SJSA1 (cell line): ENCODE measurements around the gene RPAP2. TPM values are rescaled to one million over a fixed set of nuclear protein-coding genes. Genes with fewer than 3 reads are reported as not detected.

Experiments
- total RNA-seq: library from RNA; depleted of rRNA; stranded (reverse); fragments of >200 nt; shearing (Covaris generic); gene quantifications from 2 replicates; pipeline ENCODE4 v1.2.3, GENCODE V29; 2014; rRNA removed

Gene RPAP2
- total RNA-seq, 1 experiment from 2014 or later = 19.1 TPM

Other genes starting within 250 kb of the RPAP2 start
- not detected in 2 replicates for gene SETSIP, start 223.6 kb upstream of the RPAP2 start, total RNA-seq
- gene BTBD8, start 218.7 kb upstream of the RPAP2 start, total RNA-seq = 1.1 and 5.1 TPM in 2 replicates
- not detected in 2 replicates for gene C1orf146, start 81.1 kb upstream of the RPAP2 start, total RNA-seq
- 7.5 and 20.1 TPM in 2 replicates for gene GLMN, start 72 bp upstream of the RPAP2 start, total RNA-seq
- gene GFI1, start 187.9 kb downstream of the RPAP2 start, total RNA-seq = 0.16 TPM in 1 of 2 replicates, not detected in the other